ENCODE data around the gene SMARCC1. TPM values are rescaled to one million over a fixed set of nuclear protein-coding genes. Genes with fewer than 3 reads are reported as not detected.
A peak's percentile ranks its signal among the peaks of the same experiment; 100 is the strongest.

Gene SMARCC1
- total and polyA plus RNA-seq, 2 of the 4 experiments (the other 2 are of a cell fraction) = 18.6 to 39.6 TPM

GRCh38 chr3:47825590-47825989 is 43.9 kb upstream of the SMARCC1 start:
- peak overlapping the region; percentile 18; the same call in 1 of the 2 replicates for H4K5ac ChIP-seq (ENCODE audit: low read depth, low read length)
- H3K79me1 ChIP-seq (ENCODE audit: low read depth in 1 of 2, low read length in 2 of 2) = peaks cover 13 to 42% of the 10 kb centered on the region in 2 experiments
- peak overlapping the region; percentile 43; the same call in 1 of the 2 replicates for H4K91ac ChIP-seq (ENCODE audit: insufficient read depth, low read depth, low read length)
- DNase-seq (no peak), ATAC-seq (ENCODE audit: low read depth) (no peak)
- peak overlapping the region; percentile 89 for H2AFZ ChIP-seq (replicated peaks; ENCODE audit: low read length, poor library complexity)
- peak overlapping the region; percentile 86 for H3K14ac ChIP-seq (replicated peaks; ENCODE audit: low read depth, low read length)
- H2BK20ac ChIP-seq (ENCODE audit: low read depth, low read length) = no peak overlapping the region
- POLR2A ChIA-PET (ENCODE audit: unreplicated experiment) = interaction anchor here (0.6 to 1.0 kb wide), 2 partner anchors 11 to 13 kb away, joined by 3 to 5 read pairs; no protein-coding TSS in a partner anchor
- peak overlapping the region; percentile 53 to 75 for H4K8ac ChIP-seq (ENCODE audit: low read depth in 2 of 2, low read length in 2 of 2)
- peak overlapping the region; percentile 83; the same call in 1 of the 2 replicates for H3K23ac ChIP-seq (ENCODE audit: low read depth, low read length)
- no peak overlapping the region for H2BK5ac ChIP-seq (ENCODE audit: low read depth, low read length, poor library complexity, severe bottlenecking)
- H3K36me3 ChIP-seq (ENCODE audit: control insufficient read depth, insufficient read depth, low read length) = peaks cover 23% of the 10 kb centered on the region
- peak overlapping the region; percentile 77 for H3K4ac ChIP-seq (ENCODE audit: low read depth, low read length)
- no TSS peak for BruUV-seq (replicated peaks)
- dilution Hi-C loops (cut with HindIII; ENCODE audit: low sequenced_read_pairs, unreplicated experiment) (no loop called here), in situ Hi-C loops (cut with MboI; ENCODE audit: low sequenced_read_pairs) (no loop called here), intact Hi-C loops (cut with micrococcal nuclease) (no loop called here)
- H3K27ac ChIP-seq (ENCODE audit: insufficient read depth, low read length) = peak overlapping the region; percentile 71
- H3K4me2 ChIP-seq (ENCODE audit: low read depth, low read length) = peak overlapping the region; percentile 78
- H2BK120ac ChIP-seq (ENCODE audit: low read depth, low read length) = no peak overlapping the region
- peak overlapping the region; percentile 93 for H2AK9ac ChIP-seq (replicated peaks; ENCODE audit: low read depth, low read length, poor library complexity)
- WGBS, 2 experiments (ENCODE audit: extremely low coverage in 2 of 2, insufficient read length in 1 of 2) = no CpG with 5 or more reads among the region's 7 CpGs
- peak overlapping the region; percentile 16; the same call in 1 of the 2 replicates for H3K56ac ChIP-seq (ENCODE audit: extremely low read depth, insufficient read depth, low read length)
- no peaks in the 10 kb centered on the region for H3K27me3 ChIP-seq (ENCODE audit: control insufficient read depth, insufficient read depth, low read length)
- H3K9me1 ChIP-seq (ENCODE audit: insufficient read depth, low read length) = no peaks in the 10 kb centered on the region; the same call in none of the 2 replicates
- TF ChIP-seq RFX5 (IDR thresholded peaks at IDR 0.05; ENCODE audit: low read depth, low read length) = no peak
- peak overlapping the region; percentile 79 for H3K4me3 ChIP-seq (ENCODE audit: insufficient read depth, low read depth, low read length)
- peaks cover 15% of the 10 kb centered on the region; the same call in 1 of the 2 replicates for H4K20me1 ChIP-seq (ENCODE audit: insufficient read depth, low read length)
- H3K18ac ChIP-seq (ENCODE audit: low read depth, low read length) = no peak overlapping the region
- no peaks in the 10 kb centered on the region for H3K9me3 ChIP-seq (ENCODE audit: control insufficient read depth, insufficient read depth, low read length)
- peak overlapping the region; percentile 79 for H3K9ac ChIP-seq (ENCODE audit: low read depth, low read length)
- H2AK5ac ChIP-seq (ENCODE audit: low read depth, low read length) = peak overlapping the region; percentile 71
- CTCF ChIA-PET = interaction anchor here (0.6 to 2.1 kb wide), 4 partner anchors 9 to 326 kb away, joined by 3 to 8 read pairs (median 3); no protein-coding TSS in a partner anchor
- peaks cover 6% of the 10 kb centered on the region for H3K4me1 ChIP-seq (ENCODE audit: control insufficient read depth, insufficient read depth, low read length)
- no peak overlapping the region for H2BK15ac ChIP-seq (ENCODE audit: low read depth, low read length)
